GM19467 (cell line): ENCODE measurements around the gene CERS4.
"Not testable (repeated sequence)": the region's sequence is repeated elsewhere in the genome, so short reads cannot be mapped to it uniquely, and the experiment has no call there.

Experiments
- ATAC-seq: cut with Tn5 transposase; IDR thresholded peaks from one replicate; pipeline ENCODE4 v1.9.1; 2021; ENCODE audit warnings: mild to moderate bottlenecking, moderate library complexity; ENCODE audit not compliant: unreplicated experiment

The CERS4 gene

GRCh38 chr19:8261347-8261746 is 52.2 kb downstream of the CERS4 start:
- ATAC-seq, result no peak

GRCh38 chr19:8261881-8262280 is 52.7 kb downstream of the CERS4 start:
- ATAC-seq, result no peak

DNA sequence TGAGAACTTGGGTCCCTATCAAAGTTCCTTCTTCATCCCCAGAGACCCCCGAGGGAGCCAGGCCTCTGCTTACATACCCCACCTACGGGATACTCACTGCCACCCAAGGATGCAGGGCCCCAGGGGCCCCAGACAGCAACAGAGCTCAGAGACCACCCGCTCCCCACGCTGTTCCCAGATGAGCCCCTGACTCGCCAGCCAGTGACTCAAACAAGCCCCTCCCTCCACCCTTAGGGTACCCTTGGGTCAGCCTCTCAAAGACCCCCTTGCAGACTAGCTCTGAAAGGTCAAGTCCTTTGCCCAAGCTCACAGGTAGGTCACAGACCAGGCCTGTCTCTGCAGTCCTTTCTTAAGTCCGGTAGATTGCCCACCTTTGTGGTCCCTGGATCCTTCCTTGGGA is 53.3 kb downstream of the CERS4 start:
- ATAC-seq, result no peak

GRCh38 chr19:8264248-8264647 is 55.1 kb downstream of the CERS4 start:
- not testable (repeated sequence) for ATAC-seq

DNA sequence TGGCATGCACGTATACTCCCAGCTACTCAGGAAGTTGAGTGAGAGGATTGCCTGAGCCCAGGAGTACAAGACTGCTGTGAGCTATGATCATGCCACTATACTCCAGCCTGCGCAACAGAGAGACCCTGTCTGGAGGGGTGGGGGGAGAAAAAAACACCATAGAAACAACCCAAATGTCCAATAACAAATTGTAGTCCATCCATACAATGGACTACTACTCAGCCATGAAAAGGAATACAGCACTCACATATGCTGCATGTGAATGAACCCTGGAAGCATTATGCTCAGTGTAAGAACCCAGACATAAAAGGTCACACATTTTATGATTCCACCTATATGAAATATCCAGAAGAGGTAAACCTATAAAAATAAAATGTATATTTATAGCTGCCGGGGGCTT is 56.7 kb downstream of the CERS4 start:
- no peak for ATAC-seq

GRCh38 chr19:8269724-8270123 is 60.6 kb downstream of the CERS4 start:
- ATAC-seq, result no peak

DNA sequence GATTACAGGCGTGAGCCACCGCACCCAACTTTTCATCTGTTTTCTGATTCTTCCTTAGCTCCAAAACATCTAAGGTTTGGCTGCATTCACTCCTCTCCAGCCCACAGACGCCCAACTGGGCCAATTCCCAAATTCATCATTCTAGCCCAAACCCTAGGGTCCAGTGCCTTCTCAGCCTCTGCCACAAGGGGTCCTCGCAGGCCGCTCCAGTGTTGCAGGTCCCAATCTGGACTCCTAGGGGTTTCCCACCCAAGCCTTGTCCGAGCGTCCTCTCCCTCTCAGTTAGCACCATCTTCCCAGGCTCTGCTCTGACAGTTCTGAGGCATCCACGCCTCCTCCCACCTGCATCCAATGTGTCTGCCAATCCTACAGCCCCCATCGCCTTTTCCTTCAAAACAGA is 67.3 kb downstream of the CERS4 start:
- ATAC-seq, result not testable (repeated sequence)

DNA sequence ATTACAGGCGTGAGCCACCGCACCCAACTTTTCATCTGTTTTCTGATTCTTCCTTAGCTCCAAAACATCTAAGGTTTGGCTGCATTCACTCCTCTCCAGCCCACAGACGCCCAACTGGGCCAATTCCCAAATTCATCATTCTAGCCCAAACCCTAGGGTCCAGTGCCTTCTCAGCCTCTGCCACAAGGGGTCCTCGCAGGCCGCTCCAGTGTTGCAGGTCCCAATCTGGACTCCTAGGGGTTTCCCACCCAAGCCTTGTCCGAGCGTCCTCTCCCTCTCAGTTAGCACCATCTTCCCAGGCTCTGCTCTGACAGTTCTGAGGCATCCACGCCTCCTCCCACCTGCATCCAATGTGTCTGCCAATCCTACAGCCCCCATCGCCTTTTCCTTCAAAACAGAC is 82.2 kb downstream of the CERS4 start:
- not testable (repeated sequence) for ATAC-seq

- no peak for ATAC-seq
Observed at GRCh38 chr19:8302357-8302691, 93.2 kb downstream of the CERS4 start.

DNA sequence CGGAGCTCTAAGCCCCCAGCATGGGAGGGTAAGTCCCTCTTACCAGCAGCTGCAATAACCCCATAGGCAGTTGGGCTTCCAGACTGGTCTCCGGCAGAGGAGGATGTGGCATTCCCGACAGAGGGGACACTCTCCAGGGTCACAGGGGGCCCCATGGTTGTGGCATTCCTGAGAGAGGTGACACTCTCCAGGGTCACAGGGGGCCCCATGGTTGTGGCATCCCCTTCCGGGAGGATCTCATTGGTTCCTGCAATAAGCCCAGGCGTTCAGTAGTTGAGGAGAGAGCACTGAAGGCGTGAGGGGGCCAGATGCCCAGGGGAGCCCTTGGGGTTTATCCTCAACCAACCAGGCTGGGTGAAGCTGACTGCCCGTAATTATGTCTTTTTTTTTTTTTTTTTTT is 93.6 kb downstream of the CERS4 start:
- ATAC-seq, result no peak

DNA sequence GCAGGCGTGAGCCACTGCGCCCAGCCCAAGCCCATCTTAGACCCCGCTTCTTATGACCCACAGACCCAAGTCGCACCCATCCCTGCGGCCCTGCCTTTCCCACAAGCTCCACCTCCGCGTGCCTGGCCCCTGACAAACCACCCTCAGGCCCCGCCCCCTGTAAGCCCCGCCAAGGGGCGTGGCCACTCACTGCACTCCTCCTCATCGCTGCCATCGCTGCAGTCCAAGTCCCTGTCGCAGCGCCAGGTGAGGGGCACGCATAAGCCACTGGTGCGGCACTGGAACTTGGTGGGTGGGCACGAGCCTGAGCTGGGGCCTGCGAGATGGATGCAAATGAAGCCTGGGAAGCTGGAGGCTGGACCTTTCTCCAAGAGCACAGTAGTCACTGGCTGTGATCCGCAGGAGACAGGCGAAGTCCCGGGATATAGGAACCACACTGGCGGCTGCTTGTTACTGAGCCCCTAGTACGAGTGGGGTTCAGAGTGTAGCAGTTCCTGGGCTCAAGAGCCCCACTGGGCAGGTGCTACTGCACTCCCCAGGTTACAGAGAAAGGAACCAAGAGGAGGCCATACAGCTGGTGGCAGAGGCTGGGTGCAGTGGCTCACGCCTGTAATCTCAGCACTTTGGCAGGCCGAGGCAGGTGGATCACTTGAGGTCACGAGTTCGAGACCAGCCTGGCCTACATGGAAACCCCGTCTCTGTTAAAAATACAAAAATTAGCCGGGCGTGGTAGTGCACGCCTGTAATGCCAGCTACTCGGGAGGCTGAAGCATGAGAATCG is 95.9 kb downstream of the CERS4 start:
- no peak for ATAC-seq

DNA sequence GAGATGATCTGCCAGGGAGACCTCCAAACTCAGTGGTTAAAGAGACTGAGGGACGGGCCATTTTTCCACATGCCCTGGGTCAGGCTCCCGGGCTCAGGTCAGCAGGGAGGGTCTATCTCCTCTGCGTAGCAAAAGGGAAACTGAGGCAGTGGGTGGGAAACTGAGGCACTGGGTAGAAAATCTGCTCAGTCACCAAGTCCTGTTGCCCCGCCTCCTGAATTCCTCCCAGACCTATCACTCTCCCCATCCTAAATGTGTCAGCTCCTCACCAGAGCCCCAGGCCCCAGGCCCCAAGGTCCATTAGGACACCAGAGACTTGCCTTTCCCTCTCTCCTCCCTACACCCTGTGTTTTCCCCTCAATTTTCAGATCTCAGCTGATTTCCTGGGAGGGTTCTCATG is 96.6 kb downstream of the CERS4 start:
- ATAC-seq, result no peak

DNA sequence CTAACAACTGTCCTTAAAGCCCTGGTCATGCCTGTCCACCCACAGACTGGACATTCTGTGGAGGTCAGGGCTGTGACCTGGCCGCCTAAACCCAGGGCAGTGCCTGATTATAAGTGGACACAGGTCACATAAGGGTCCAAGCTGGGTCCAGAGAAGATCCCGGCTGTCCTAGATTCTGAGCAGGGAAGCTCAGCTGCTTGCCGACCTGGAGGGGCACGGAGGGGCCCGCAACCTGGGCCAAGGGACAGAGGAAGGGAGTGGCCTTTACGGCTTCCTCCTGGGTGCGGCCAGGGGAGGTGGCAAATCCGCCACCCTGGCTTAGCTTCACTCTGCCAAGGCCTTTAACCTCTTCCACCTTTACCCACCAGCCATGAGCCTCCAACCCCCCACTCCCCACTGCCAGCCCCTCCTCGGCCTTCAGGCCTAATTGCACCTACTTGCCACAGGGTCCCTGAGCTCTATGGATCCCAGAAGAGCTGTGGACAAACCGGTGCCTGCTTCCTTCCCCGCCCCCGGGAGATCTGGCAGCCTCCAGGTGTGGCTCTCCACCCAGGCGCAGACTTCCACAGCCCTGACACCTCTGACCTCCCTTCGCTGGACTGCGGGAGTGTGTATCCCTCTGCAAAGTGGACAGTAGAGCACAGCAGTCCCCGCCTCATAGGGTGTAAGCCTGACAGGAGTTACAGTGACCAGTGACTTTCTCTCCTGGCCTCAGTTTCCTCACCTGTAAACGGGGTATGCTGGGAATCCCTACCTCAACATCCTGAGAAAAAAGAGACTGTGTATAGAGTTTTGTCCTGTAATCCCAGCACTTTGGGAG is 97.3 kb downstream of the CERS4 start:
- no peak for ATAC-seq

- ATAC-seq, result no peak
Observed at GRCh38 chr19:8307400-8307964, 98.3 kb downstream of the CERS4 start.

DNA sequence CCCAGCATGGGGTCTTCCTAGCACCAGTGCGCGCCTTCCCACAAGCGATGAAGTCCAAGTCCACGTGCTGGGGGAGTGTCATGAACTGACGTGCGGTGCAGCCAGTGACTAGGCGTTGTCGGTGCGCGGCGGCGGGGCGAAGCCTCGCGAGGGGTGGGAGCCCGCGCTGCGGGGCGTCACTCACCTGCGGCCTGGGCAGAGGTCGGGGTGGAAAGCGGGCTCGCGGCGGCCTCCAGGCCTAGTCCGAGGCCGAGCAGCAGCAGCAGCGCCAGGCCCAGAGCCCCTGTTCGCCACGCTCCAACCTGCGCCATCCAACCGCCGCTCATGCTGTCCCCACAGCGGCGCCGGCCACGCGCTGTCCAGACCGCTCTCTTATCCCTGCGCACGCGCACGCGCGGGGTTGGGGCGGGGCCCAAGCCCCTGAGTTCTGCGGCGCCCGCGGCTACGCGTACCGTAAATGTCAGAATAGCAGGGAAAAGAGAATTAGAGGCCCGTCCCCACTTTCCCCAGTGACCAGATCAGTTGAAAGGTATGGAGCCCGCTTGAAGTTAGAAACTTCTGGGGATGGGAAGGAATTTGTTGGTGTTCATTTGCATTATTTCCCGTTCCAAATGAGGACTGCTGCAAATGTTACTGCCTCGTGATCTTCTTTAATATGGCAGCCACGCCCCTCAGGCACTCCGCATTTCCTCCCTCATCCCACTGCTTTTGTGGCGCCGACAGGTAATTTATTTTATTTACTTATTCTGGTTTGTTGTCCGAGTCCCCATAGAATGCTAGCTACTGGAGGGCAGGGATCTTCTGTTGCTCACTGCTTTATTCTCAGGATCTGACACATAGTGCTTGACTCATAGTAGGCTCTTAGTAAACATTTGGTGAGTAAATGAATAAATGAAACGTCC is 99.0 kb downstream of the CERS4 start, which contains the start of gene CD320:
Gene CD320 (minus strand): TSS at position 394 of the 902 bp plus-strand sequence. CDS start 68 bp downstream, at position 326.
- ATAC-seq, result peak; percentile 78

DNA sequence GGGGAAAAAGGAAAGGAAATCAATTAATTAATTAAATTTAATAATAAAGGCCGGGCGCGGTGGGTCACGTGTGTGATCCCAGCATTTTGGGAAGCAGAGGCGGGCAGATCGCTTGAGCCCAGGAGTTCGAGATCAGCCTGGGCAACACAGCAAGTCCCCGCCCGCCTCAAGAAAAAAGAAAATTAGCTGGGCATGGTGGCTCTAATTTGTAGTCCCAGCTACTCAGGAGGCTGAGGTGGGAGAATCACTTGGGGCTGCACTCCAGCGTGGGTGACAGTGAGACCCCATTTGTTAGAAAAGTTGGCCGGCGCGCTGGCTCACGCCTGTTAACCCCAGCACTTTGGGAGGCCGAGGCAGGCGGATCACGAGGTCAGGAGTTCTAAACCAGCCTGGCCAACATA is 99.7 kb downstream of the CERS4 start:
- ATAC-seq, result no peak

DNA sequence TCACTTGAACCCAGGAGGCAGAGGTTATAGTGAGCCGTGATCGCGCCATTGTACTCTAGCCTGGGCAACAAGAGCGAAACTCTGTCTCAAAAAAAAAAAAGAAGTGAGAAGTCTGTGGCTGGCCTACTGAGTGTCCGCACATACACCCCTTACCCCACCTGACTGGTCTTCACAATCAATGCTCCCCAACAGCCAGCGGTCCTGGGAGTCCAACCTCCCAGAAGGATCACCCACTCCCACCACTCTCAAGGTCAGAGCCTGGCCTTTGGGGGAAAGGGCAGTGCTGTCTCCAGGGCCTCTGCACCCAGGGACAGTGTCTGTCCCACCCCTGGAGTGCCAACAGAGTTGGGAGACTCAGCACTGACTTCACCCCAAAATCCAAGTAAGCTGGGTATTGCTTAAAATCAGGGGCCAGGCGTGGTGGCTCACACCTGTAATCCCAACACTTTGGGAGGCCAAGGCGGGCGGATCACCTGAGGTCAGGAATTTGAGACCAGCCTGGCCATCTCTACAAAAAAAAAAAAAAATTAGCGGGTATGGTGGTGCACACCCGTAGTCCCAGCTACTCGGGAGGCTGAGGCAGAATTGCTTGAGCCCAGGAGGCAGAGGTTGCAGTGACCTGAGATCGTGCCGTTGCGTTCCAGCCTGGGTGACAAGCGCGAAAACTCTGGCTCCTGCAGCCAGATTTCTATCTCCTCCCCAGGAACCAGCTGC is 101.3 kb downstream of the CERS4 start:
- no peak for ATAC-seq

GRCh38 chr19:8311461-8312260 is 102.5 kb downstream of the CERS4 start:
- ATAC-seq, result no peak
